Germinal center (tissue), 1 donor: ENCODE data around the gene CLIC5.

Experiments
- DNase-seq: peaks from one replicate; pipeline ENCODE4 v3.0.0; 2012; ENCODE audit warnings: mixed read lengths, low spot score

The CLIC5 gene

GRCh38 chr6:46015119-46015968 is at the start of gene CLIC5:
TSS of gene CLIC5 (minus strand) at chr6:46015860. CDS start at chr6:46015542, 318 bp downstream.
- DNase-seq = peak; percentile 38

GRCh38 chr6:46062991-46063390 is 47.3 kb upstream of the CLIC5 start:
- no peak for DNase-seq

- DNase-seq = no peak
Measured at GRCh38 chr6:46062312-46062711, 46.7 kb upstream of the CLIC5 start.

GRCh38 chr6:46061497-46061896 is 45.8 kb upstream of the CLIC5 start:
- no peak for DNase-seq

GRCh38 chr6:46059608-46060007 is 43.9 kb upstream of the CLIC5 start:
- no peak for DNase-seq

GRCh38 chr6:46058951-46059350 is 43.3 kb upstream of the CLIC5 start:
- no peak for DNase-seq

GRCh38 chr6:46057792-46058191 is 42.1 kb upstream of the CLIC5 start:
- DNase-seq = no peak

GRCh38 chr6:46056906-46057529 is 41.4 kb upstream of the CLIC5 start:
- no peak for DNase-seq

GRCh38 chr6:46054516-46054915 is 38.9 kb upstream of the CLIC5 start:
- DNase-seq = no peak

GRCh38 chr6:46053039-46053933 is 37.6 kb upstream of the CLIC5 start:
- no peak for DNase-seq

- no peak for DNase-seq
Measured at GRCh38 chr6:46052479-46052878, 36.8 kb upstream of the CLIC5 start.

GRCh38 chr6:46051962-46052361 is 36.3 kb upstream of the CLIC5 start:
- DNase-seq = no peak

- no peak for DNase-seq
Measured at GRCh38 chr6:46050845-46051405, 35.3 kb upstream of the CLIC5 start.

GRCh38 chr6:46048646-46049297 is 33.1 kb upstream of the CLIC5 start:
- DNase-seq = no peak

- no peak for DNase-seq
Measured at GRCh38 chr6:46046558-46047174, 31.0 kb upstream of the CLIC5 start.

GRCh38 chr6:46044881-46045617 is 29.4 kb upstream of the CLIC5 start:
- no peak for DNase-seq

- peak; percentile 26 for DNase-seq
Measured at GRCh38 chr6:46042355-46042999, 26.8 kb upstream of the CLIC5 start.

- no peak for DNase-seq
Measured at GRCh38 chr6:46040288-46040687, 24.6 kb upstream of the CLIC5 start.

- DNase-seq = no peak
Measured at GRCh38 chr6:46039646-46040045, 24.0 kb upstream of the CLIC5 start.

- no peak for DNase-seq
Measured at GRCh38 chr6:46036911-46037310, 21.3 kb upstream of the CLIC5 start.
